ENCODE results near the gene TRIM40. TPM values are rescaled to one million over a fixed set of nuclear protein-coding genes. Genes with fewer than 3 reads are reported as not detected.
A peak's percentile ranks its signal among the peaks of the same experiment; 100 is the strongest.

TRIM40 gene
- total and polyA plus RNA-seq, 2 of the 13 experiments (the other 11 are each of a cell fraction or from before 2014, with no cell fraction given): 0.58 TPM; not detected in 1

GRCh38 chr6:30101444-30102413, 34.2 kb upstream of the TRIM40 start (continued):
- TF ChIP-seq ZBTB14 (CRISPR knock-in tag; IDR thresholded peaks at IDR 0.05) (no peak; the same call in 1 of the 2 replicates), TFE3 (CRISPR knock-in tag; IDR thresholded peaks at IDR 0.05) (peak; percentile 56; the same call in 1 of the 2 replicates), ZNF572 (CRISPR knock-in tag; IDR thresholded peaks at IDR 0.05) (0 out of 2 replicates have a peak, but pooled peaks have one; percentile 47), U2AF1 (optimal IDR thresholded peaks at IDR 0.05; ENCODE audit: low read depth, low read length) (no peak), XRCC5 (optimal IDR thresholded peaks at IDR 0.05; ENCODE audit: low read length) (peak; percentile 92), GTF3A (CRISPR knock-in tag; conservative IDR thresholded peaks at IDR 0.05) (no peak; the same call in 1 of the 2 replicates), FOXK2 (IDR thresholded peaks at IDR 0.05) (no peak), THAP11 (CRISPR knock-in tag; IDR thresholded peaks at IDR 0.05) (peak; percentile 59), GPN1 (CRISPR knock-in tag; IDR thresholded peaks at IDR 0.05; ENCODE audit: borderline replicate concordance) (no peak), ZNF30 (CRISPR knock-in tag; IDR thresholded peaks at IDR 0.05) (no peak), BCLAF1 (IDR thresholded peaks at IDR 0.05) (no peak), SUZ12 (IDR thresholded peaks at IDR 0.05; ENCODE audit: low read depth, low read length) (no peak), SP140L (CRISPR knock-in tag; IDR thresholded peaks at IDR 0.05; ENCODE audit: borderline replicate concordance) (no peak), ZKSCAN5 (CRISPR knock-in tag; IDR thresholded peaks at IDR 0.05) (no peak), ZBTB4 (CRISPR knock-in tag; IDR thresholded peaks at IDR 0.05; ENCODE audit: borderline replicate concordance) (0 out of 2 replicates have a peak, but pooled peaks have one; percentile 46), MED1 (CRISPR knock-in tag; IDR thresholded peaks at IDR 0.05) (peak; percentile 84), ZNF460 (CRISPR knock-in tag; IDR thresholded peaks at IDR 0.05; ENCODE audit: borderline replicate concordance) (no peak), ZC3H4 (CRISPR knock-in tag; IDR thresholded peaks at IDR 0.05; ENCODE audit: borderline replicate concordance) (peak; percentile 24; the same call in 1 of the 2 replicates), NAIF1 (CRISPR knock-in tag; IDR thresholded peaks at IDR 0.05; ENCODE audit: borderline replicate concordance) (peak; percentile 89), MEIS1 (CRISPR knock-in tag; IDR thresholded peaks at IDR 0.05; ENCODE audit: borderline replicate concordance) (peak; percentile 43), ZNF451 (CRISPR knock-in tag; IDR thresholded peaks at IDR 0.05) (peak; percentile 28)

All from HepG2 (cell line).